ENCODE data around the gene RPS6KA5. TPM values are rescaled to one million over a fixed set of nuclear protein-coding genes. Genes with fewer than 3 reads are reported as not detected.

RPS6KA5 gene
- total RNA-seq, 1 experiment from 2014 or later: 3.8 TPM

DNA sequence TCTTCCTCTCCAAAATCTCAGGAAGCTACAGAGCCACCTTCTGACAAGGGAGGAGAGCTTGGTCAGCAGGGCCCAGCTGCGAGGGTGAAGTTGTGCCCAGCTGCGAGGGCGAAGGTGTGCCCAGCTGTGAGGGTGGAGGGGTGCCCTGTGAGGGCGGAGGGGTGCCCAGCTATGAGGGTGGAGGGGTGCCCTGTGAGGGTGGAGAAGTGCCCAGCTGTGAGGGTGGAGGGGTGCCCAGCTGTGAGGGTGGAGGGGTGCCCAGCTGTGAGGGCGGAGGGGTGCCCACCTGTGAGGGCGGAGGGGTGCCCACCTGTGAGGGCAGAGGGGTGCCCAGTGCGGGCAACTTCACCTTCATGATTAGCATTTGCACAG is 223.8 kb downstream of the RPS6KA5 start:
- Histone ChIP-seq H2BK5ac (ENCODE audit: insufficient read length, low read length) (no peak overlapping the region), H3K4me1 (ENCODE audit: insufficient read depth, low read length) (no peaks in the 10 kb centered on the region), H3K18ac (ENCODE audit: insufficient read length, low read depth, low read length) (no peak overlapping the region), H2BK15ac (ENCODE audit: low read depth, low read length) (no peak overlapping the region), H3K9me3 (ENCODE audit: control insufficient read depth, low read depth, low read length) (no peaks in the 10 kb centered on the region), H3K4ac (ENCODE audit: low read depth, low read length) (no peak overlapping the region; the same call in 1 of the 2 replicates), H4K91ac (ENCODE audit: insufficient read length, low read depth, low read length) (no peak overlapping the region), H2BK12ac (ENCODE audit: insufficient read length, low read depth, low read length) (no peak overlapping the region), H3K79me1 (ENCODE audit: insufficient read depth, low read depth, low read length, poor library complexity, severe bottlenecking) (no peaks in the 10 kb centered on the region), H2BK20ac (ENCODE audit: low read depth, low read length, poor library complexity, severe bottlenecking) (no peak overlapping the region), H3K9ac (ENCODE audit: extremely low read depth, insufficient read length, low read length) (no peak overlapping the region), H2AFZ (ENCODE audit: low read length) (no peak overlapping the region), H3K27ac (ENCODE audit: insufficient read length, low read depth, low read length) (no peak overlapping the region), H3T11ph (ENCODE audit: low read length) (no peak overlapping the region), H2AK5ac (ENCODE audit: insufficient read length, low read length) (no peak overlapping the region), H3K79me2 (ENCODE audit: insufficient read depth, low read length) (no peaks in the 10 kb centered on the region), H3K14ac (ENCODE audit: insufficient read depth, low read length) (no peak overlapping the region), H3K4me2 (ENCODE audit: insufficient read depth, insufficient read length, low read length) (no peak overlapping the region), H4K20me1 (ENCODE audit: control insufficient read depth, insufficient read depth, insufficient read length) (no peaks in the 10 kb centered on the region), H4K8ac (replicated peaks; ENCODE audit: insufficient read length, low read depth, low read length) (no peak overlapping the region), H3K23me2 (ENCODE audit: insufficient read length, low read depth, low read length, poor library complexity, severe bottlenecking) (no peaks in the 10 kb centered on the region), H2BK120ac (ENCODE audit: low read depth, low read length, poor library complexity, severe bottlenecking) (no peak overlapping the region), H3K23ac (ENCODE audit: insufficient read length, low read depth, low read length) (no peak overlapping the region), H4K5ac (ENCODE audit: insufficient read length, low read depth, low read length) (no peak overlapping the region), H3K56ac (ENCODE audit: insufficient read length, low read depth, low read length) (no peak overlapping the region), H3K27me3 (ENCODE audit: insufficient read depth, low read length) (no peaks in the 10 kb centered on the region)
- H3K36me3 Mint-ChIP-seq (ENCODE audit: insufficient read depth in 1 of 3, low read depth in 3 of 3): no peaks in the 10 kb centered on the region
- H3K4me1 Mint-ChIP-seq: no peaks in the 10 kb centered on the region
- H3K9me3 Mint-ChIP-seq: peaks cover 0 to 5% of the 10 kb centered on the region in 2 experiments; a peak in 1 of 5 replicates
- DNase-seq: no peak
- WGBS (ENCODE audit: extremely low coverage, insufficient read length, low lambda C conversion rate): no CpG with 5 or more reads among the region's 7 CpGs
- TF ChIP-seq CTCF (conservative IDR thresholded peaks at IDR 0.05): no peak
- H3K27me3 Mint-ChIP-seq (ENCODE audit: low read depth): peaks cover 11% of the 10 kb centered on the region
- H3K27ac Mint-ChIP-seq: no peak overlapping the region
- no peak overlapping the region for H3K4me3 Mint-ChIP-seq
